ENCODE measurements around the gene TSHR.

The TSHR gene

DNA sequence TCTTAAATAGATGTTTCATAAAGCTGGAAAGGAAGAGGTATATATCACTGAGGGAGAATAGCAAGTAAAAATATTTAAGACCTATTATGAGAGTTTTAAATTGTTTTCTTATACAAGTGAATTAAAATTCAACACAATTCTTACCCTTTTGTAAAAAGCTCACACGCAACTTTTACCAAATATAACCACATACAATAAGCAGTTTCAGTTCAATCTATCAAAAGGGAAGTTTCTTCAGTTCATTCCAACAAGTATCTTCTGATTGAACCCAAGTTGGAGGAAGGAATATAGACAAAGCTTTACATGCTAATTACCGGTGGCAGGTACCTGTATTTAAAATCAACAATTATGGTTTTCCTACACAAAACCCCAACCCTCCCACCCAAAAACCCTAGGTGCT, 224.2 kb downstream of the TSHR start:
- 100% methylated on average over 1 of the region's 2 CpGs for WGBS
- Histone ChIP-seq H3K27me3 (ENCODE audit: control insufficient read depth in 1 of 2, insufficient read depth in 1 of 2, low read length in 2 of 2) (no peaks in the 10 kb centered on the region), H3K27ac (ENCODE audit: low read length, poor library complexity, severe bottlenecking) (no peak overlapping the region), H3K4ac (ENCODE audit: low read depth in 1 of 2, low read length in 2 of 2) (no peak overlapping the region), H3K9me3 (ENCODE audit: control insufficient read depth, low read length) (no peaks in the 10 kb centered on the region), H2BK5ac (ENCODE audit: low read depth, low read length, poor library complexity, severe bottlenecking) (no peak overlapping the region), H4K91ac (ENCODE audit: low read length) (no peak overlapping the region), H3K14ac (ENCODE audit: low read length in 2 of 2) (no peak overlapping the region), H2BK120ac (ENCODE audit: low read depth, low read length) (no peak overlapping the region), H3K23ac (ENCODE audit: low read length in 2 of 2) (no peak overlapping the region), H3K36me3 (ENCODE audit: control insufficient read depth in 1 of 2, insufficient read depth in 2 of 2, low read depth in 1 of 2, low read length in 2 of 2) (peaks cover 0 to 39% of the 10 kb centered on the region in 2 experiments), H2AK5ac (ENCODE audit: low read length, severe bottlenecking) (no peak overlapping the region), H3K4me3 (ENCODE audit: insufficient read depth in 1 of 2, low read depth in 1 of 2, low read length in 2 of 2) (no peak overlapping the region), H2BK12ac (ENCODE audit: low read length in 2 of 2) (no peak overlapping the region), H3K9ac (ENCODE audit: low read length) (no peak overlapping the region), H3K4me2 (ENCODE audit: low read length, poor library complexity, severe bottlenecking) (no peak overlapping the region), H2BK15ac (ENCODE audit: low read depth, poor library complexity, severe bottlenecking) (no peak overlapping the region), H2AFZ (ENCODE audit: low read depth, low read length) (no peak overlapping the region), H3K18ac (ENCODE audit: low read depth in 1 of 2, low read length in 2 of 2) (no peak overlapping the region), H3K4me1 (ENCODE audit: control insufficient read depth, insufficient read depth, low read depth, low read length) (no peaks in the 10 kb centered on the region), H4K8ac (ENCODE audit: low read length) (no peak overlapping the region), H3K79me1 (replicated peaks; ENCODE audit: low read length, poor library complexity, severe bottlenecking) (peaks cover 2% of the 10 kb centered on the region)
- DNase-seq: no peak

DNA sequence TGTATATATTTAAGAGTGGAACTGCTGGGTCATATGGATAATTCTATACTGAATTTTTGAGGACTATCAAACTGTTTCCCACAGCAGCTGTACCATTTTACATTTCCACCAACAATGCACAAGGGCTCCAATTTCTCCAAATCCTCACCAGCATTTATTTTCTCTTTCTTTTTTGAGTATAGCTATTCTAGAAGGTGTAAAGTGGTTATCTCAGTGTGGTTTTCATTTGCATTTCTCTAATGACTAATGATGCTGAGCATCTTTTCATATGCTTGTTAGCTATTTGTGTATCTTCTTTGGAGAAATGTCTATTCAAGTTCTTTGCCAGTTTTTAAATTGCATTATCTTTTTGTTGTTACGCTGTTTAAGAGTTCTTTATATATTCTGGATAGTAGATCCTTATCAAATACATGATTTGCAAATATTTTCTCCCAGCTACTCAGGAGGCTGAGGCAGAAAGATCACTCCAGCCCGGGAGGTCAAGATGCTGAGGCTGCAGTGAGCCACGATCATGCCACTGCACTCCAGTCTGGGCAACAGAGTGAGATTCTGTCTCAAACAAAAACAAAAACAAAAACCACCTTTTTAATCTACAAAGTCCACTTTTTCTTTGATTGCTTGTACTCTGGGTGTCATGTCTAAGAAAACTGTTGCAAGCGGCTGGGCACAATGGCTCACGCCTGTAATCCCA, 232.6 kb downstream of the TSHR start:
- no peaks in the 10 kb centered on the region for H3K9me3 ChIP-seq (ENCODE audit: control insufficient read depth, low read length)
- no peak overlapping the region for H3K4me2 ChIP-seq (ENCODE audit: low read length, poor library complexity, severe bottlenecking)
- H3K79me1 ChIP-seq (replicated peaks; ENCODE audit: low read length, poor library complexity, severe bottlenecking): peaks cover 8% of the 10 kb centered on the region
- H3K27me3 ChIP-seq (ENCODE audit: control insufficient read depth in 1 of 2, insufficient read depth in 1 of 2, low read length in 2 of 2): no peaks in the 10 kb centered on the region
- H3K14ac ChIP-seq (ENCODE audit: low read length in 2 of 2): no peak overlapping the region
- H3K4me3 ChIP-seq (ENCODE audit: insufficient read depth in 1 of 2, low read depth in 1 of 2, low read length in 2 of 2): no peak overlapping the region
- H4K8ac ChIP-seq (ENCODE audit: low read length): no peak overlapping the region
- H3K27ac ChIP-seq (ENCODE audit: low read length, poor library complexity, severe bottlenecking): no peak overlapping the region
- no peak overlapping the region for H2AFZ ChIP-seq (ENCODE audit: low read depth, low read length)
- no peak overlapping the region for H2BK15ac ChIP-seq (ENCODE audit: low read depth, poor library complexity, severe bottlenecking)
- H2BK120ac ChIP-seq (ENCODE audit: low read depth, low read length): no peak overlapping the region
- peaks cover 10 to 73% of the 10 kb centered on the region in 2 experiments for H3K36me3 ChIP-seq (ENCODE audit: control insufficient read depth in 1 of 2, insufficient read depth in 2 of 2, low read depth in 1 of 2, low read length in 2 of 2)
- H3K4ac ChIP-seq (ENCODE audit: low read depth in 1 of 2, low read length in 2 of 2): no peak overlapping the region
- no peak for DNase-seq
- H3K18ac ChIP-seq (ENCODE audit: low read depth in 1 of 2, low read length in 2 of 2): no peak overlapping the region
- no peak overlapping the region for H2AK5ac ChIP-seq (ENCODE audit: low read length, severe bottlenecking)
- no peak overlapping the region for H2BK5ac ChIP-seq (ENCODE audit: low read depth, low read length, poor library complexity, severe bottlenecking)
- no peak overlapping the region for H3K9ac ChIP-seq (ENCODE audit: low read length)
- H4K91ac ChIP-seq (ENCODE audit: low read length): no peak overlapping the region
- H3K23ac ChIP-seq (ENCODE audit: low read length in 2 of 2): no peak overlapping the region
- H2BK12ac ChIP-seq (ENCODE audit: low read length in 2 of 2): no peak overlapping the region
- no peaks in the 10 kb centered on the region for H3K4me1 ChIP-seq (ENCODE audit: control insufficient read depth, insufficient read depth, low read depth, low read length)
- 98% methylated on average over 4 of the region's 5 CpGs for WGBS

- H2BK12ac ChIP-seq (ENCODE audit: low read length in 2 of 2): no peak overlapping the region
- 95% methylated on average over 2 of the region's 2 CpGs for WGBS
These were observed 237.2 kb downstream of the TSHR start for GRCh38 chr14:81192594-81192993.

GRCh38 chr14:81193924-81194633, 238.7 kb downstream of the TSHR start:
- H3K4ac ChIP-seq (ENCODE audit: low read depth in 1 of 2, low read length in 2 of 2): no peak overlapping the region
- no peak overlapping the region for H4K8ac ChIP-seq (ENCODE audit: low read length)
- no peak overlapping the region for H3K4me3 ChIP-seq (ENCODE audit: insufficient read depth in 1 of 2, low read depth in 1 of 2, low read length in 2 of 2)
- H3K4me2 ChIP-seq (ENCODE audit: low read length, poor library complexity, severe bottlenecking): no peak overlapping the region
- no peak overlapping the region for H3K14ac ChIP-seq (ENCODE audit: low read length in 2 of 2)
- H3K36me3 ChIP-seq (ENCODE audit: control insufficient read depth in 1 of 2, insufficient read depth in 2 of 2, low read depth in 1 of 2, low read length in 2 of 2): peaks cover 7 to 82% of the 10 kb centered on the region in 2 experiments
- H2BK15ac ChIP-seq (ENCODE audit: low read depth, poor library complexity, severe bottlenecking): no peak overlapping the region
- H3K9me3 ChIP-seq (ENCODE audit: control insufficient read depth, low read length): no peaks in the 10 kb centered on the region
- no peak overlapping the region for H3K18ac ChIP-seq (ENCODE audit: low read depth in 1 of 2, low read length in 2 of 2)
- H3K27ac ChIP-seq (ENCODE audit: low read length, poor library complexity, severe bottlenecking): peak overlapping the region; percentile 36
- WGBS: 85% methylated on average over 3 of the region's 3 CpGs
- H2BK12ac ChIP-seq (ENCODE audit: low read length in 2 of 2): no peak overlapping the region
- no peak overlapping the region for H2AK5ac ChIP-seq (ENCODE audit: low read length, severe bottlenecking)
- H2BK120ac ChIP-seq (ENCODE audit: low read depth, low read length): no peak overlapping the region
- H3K27me3 ChIP-seq (ENCODE audit: control insufficient read depth in 1 of 2, insufficient read depth in 1 of 2, low read length in 2 of 2): no peaks in the 10 kb centered on the region
- H4K91ac ChIP-seq (ENCODE audit: low read length): no peak overlapping the region
- peaks cover 14% of the 10 kb centered on the region for H3K79me1 ChIP-seq (replicated peaks; ENCODE audit: low read length, poor library complexity, severe bottlenecking)
- H2AFZ ChIP-seq (ENCODE audit: low read depth, low read length): no peak overlapping the region
- no peak overlapping the region for H3K9ac ChIP-seq (ENCODE audit: low read length)
- DNase-seq: no peak
- no peak overlapping the region for H2BK5ac ChIP-seq (ENCODE audit: low read depth, low read length, poor library complexity, severe bottlenecking)
- H3K23ac ChIP-seq (ENCODE audit: low read length in 2 of 2): no peak overlapping the region
- H3K4me1 ChIP-seq (ENCODE audit: control insufficient read depth, insufficient read depth, low read depth, low read length): peaks cover 6% of the 10 kb centered on the region

More at GRCh38 chr14:81192594-81192993, 237.2 kb downstream of the TSHR start:
- Histone ChIP-seq H3K36me3 (ENCODE audit: control insufficient read depth in 1 of 2, insufficient read depth in 2 of 2, low read depth in 1 of 2, low read length in 2 of 2) (peaks cover 7 to 80% of the 10 kb centered on the region in 2 experiments), H3K27me3 (ENCODE audit: control insufficient read depth in 1 of 2, insufficient read depth in 1 of 2, low read length in 2 of 2) (no peaks in the 10 kb centered on the region), H3K23ac (ENCODE audit: low read length in 2 of 2) (no peak overlapping the region), H3K14ac (ENCODE audit: low read length in 2 of 2) (no peak overlapping the region), H3K9ac (ENCODE audit: low read length) (no peak overlapping the region), H2BK15ac (ENCODE audit: low read depth, poor library complexity, severe bottlenecking) (no peak overlapping the region), H2BK120ac (ENCODE audit: low read depth, low read length) (no peak overlapping the region), H3K79me1 (replicated peaks; ENCODE audit: low read length, poor library complexity, severe bottlenecking) (peaks cover 11% of the 10 kb centered on the region), H3K4ac (ENCODE audit: low read depth in 1 of 2, low read length in 2 of 2) (no peak overlapping the region), H3K27ac (ENCODE audit: low read length, poor library complexity, severe bottlenecking) (no peak overlapping the region), H2BK5ac (ENCODE audit: low read depth, low read length, poor library complexity, severe bottlenecking) (no peak overlapping the region), H3K4me2 (ENCODE audit: low read length, poor library complexity, severe bottlenecking) (no peak overlapping the region), H2AFZ (ENCODE audit: low read depth, low read length) (no peak overlapping the region), H4K91ac (ENCODE audit: low read length) (no peak overlapping the region), H3K9me3 (ENCODE audit: control insufficient read depth, low read length) (no peaks in the 10 kb centered on the region), H3K4me1 (ENCODE audit: control insufficient read depth, insufficient read depth, low read depth, low read length) (peaks cover 3% of the 10 kb centered on the region), H3K18ac (ENCODE audit: low read depth in 1 of 2, low read length in 2 of 2) (no peak overlapping the region), H2AK5ac (ENCODE audit: low read length, severe bottlenecking) (no peak overlapping the region), H4K8ac (ENCODE audit: low read length) (no peak overlapping the region), H3K4me3 (ENCODE audit: insufficient read depth in 1 of 2, low read depth in 1 of 2, low read length in 2 of 2) (no peak overlapping the region)
- no peak for DNase-seq

All from mesenchymal stem cell (in vitro differentiated cells and primary cell).